CD4-positive, alpha-beta T cell (primary cell): Measurements from ENCODE around the gene DRAXIN. TPM values are rescaled to one million over a fixed set of nuclear protein-coding genes. Genes with fewer than 3 reads are reported as not detected.

Experiments used
- ATAC-seq: fragments of 200-7000 bp; cut with Tn5 transposase; one replicate; pipeline ENCODE4 v1.10.0; 2022; ENCODE audit warnings: mild to moderate bottlenecking; ENCODE audit not compliant: poor library complexity
- CTCF ChIA-PET: fragments of 350-600 bp; sonication (Branson Sonifier 250); formaldehyde crosslinking; loops from one replicate; lab custom pipeline; 2021; ENCODE audit warnings: antibody characterized with exemption, inconsistent platforms; lab: Charles Lee
- POLR2A ChIA-PET: fragments of 350-600 bp; sonication (Branson Sonifier 250); formaldehyde crosslinking; loops from one replicate; lab custom pipeline; 2021; ENCODE audit warnings: antibody characterized with exemption, inconsistent platforms; lab: Charles Lee
- DNase-seq, 14 experiments: peaks; one replicate each; pipeline ENCODE4 v3.0.0-alpha.2; 2013 to 2020; ENCODE audit warnings: mixed read lengths in 2 of 14
- H3K27ac ChIP-seq, 2 donors: one replicate each; pipeline versions ENCODE4 v1.5.1 to v1.7.0; 2013; ENCODE audit warnings: low read length in 2 of 2, low read depth in 1 of 2, mild to moderate bottlenecking in 1 of 2
- H3K27me3 ChIP-seq, 2 experiments: 1 replicate in 1 of 2; 2 replicates in 1 of 2; pipeline versions ENCODE4 v1.6.1 to v1.7.0; 2013; ENCODE audit warnings: low read length in 2 of 2, control low read depth in 1 of 2, mild to moderate bottlenecking in 1 of 2, moderate library complexity in 1 of 2; ENCODE audit not compliant: insufficient read depth in 2 of 2, control insufficient read depth in 1 of 2
- H3K36me3 ChIP-seq: one replicate; pipeline ENCODE4 v1.6.1; 2013; ENCODE audit warnings: low read length, control low read depth; ENCODE audit not compliant: insufficient read depth
- H3K4me1 ChIP-seq: one replicate; pipeline ENCODE4 v1.6.1; 2013; ENCODE audit warnings: low read length, control low read depth; ENCODE audit not compliant: insufficient read depth
- H3K4me3 ChIP-seq: one replicate; pipeline ENCODE4 v1.5.1; 2013; ENCODE audit warnings: mild to moderate bottlenecking, low read length, moderate library complexity
- H3K9me3 ChIP-seq, 2 experiments: 1 replicate in 1 of 2; 2 replicates in 1 of 2; pipeline versions ENCODE4 v1.6.1 to v1.7.0; 2013; ENCODE audit warnings: low read length in 2 of 2, mild to moderate bottlenecking in 2 of 2, control low read depth in 1 of 2, moderate library complexity in 1 of 2; ENCODE audit not compliant: control insufficient read depth in 1 of 2, insufficient read depth in 1 of 2
- H3K27ac Mint-ChIP-seq: one replicate; pipeline ENCODE4 v1.8.0; 2020; ENCODE audit warnings: mixed read lengths
- H3K27me3 Mint-ChIP-seq: one replicate; pipeline ENCODE4 v1.8.0; 2021; ENCODE audit warnings: mixed read lengths
- H3K36me3 Mint-ChIP-seq: one replicate; pipeline ENCODE4 v1.8.0; 2021; ENCODE audit warnings: low read depth, mixed read lengths
- H3K4me1 Mint-ChIP-seq: one replicate; pipeline ENCODE4 v1.8.0; 2021; ENCODE audit warnings: low read depth, mixed read lengths
- H3K4me3 Mint-ChIP-seq: one replicate; pipeline ENCODE4 v1.8.0; 2020; ENCODE audit warnings: mild to moderate bottlenecking, mixed read lengths
- H3K9me3 Mint-ChIP-seq: one replicate; pipeline ENCODE4 v1.8.0; 2020; ENCODE audit warnings: mixed read lengths
- CTCF ChIP-seq: fragments of 200-600 bp; IDR thresholded peaks from one replicate; pipeline ENCODE4 v1.8.0; 2022; ENCODE audit warnings: antibody characterized with exemption, mild to moderate bottlenecking
- intact Hi-C, 2 experiments: fragments of 100-400 bp; cut with DNase I in 1 of 2; cut with micrococcal nuclease in 1 of 2; formaldehyde crosslinking; loops; one replicate each; pipeline versions ENCODE4 v1.15.1 to v1.9.0; 2023 to 2025; cut with DNase I, micrococcal nuclease
- total RNA-seq, 174 experiments: library from RNA in 2 of 174; stranded (reverse) in 2 of 174; gene quantifications; one replicate each; pipeline ENCODE4 v1.2.3 and lab custom pipeline; 2021 to 2026

The DRAXIN gene
- total RNA-seq, 2 experiments from 2014 or later: 0.05 to 0.08 TPM

GRCh38 chr1:11664336-11665065 lies 27.0 kb upstream of the DRAXIN start:
- Histone ChIP-seq H3K4me3 (peak overlapping the region; percentile 69), H3K36me3 (peaks cover 30% of the 10 kb centered on the region), H3K27me3 (no peaks in the 10 kb centered on the region), H3K9me3 (no peaks in the 10 kb centered on the region), H3K27ac (peak overlapping the region in 1 of 2 donors; percentile 9), H3K4me1 (peaks cover 14% of the 10 kb centered on the region)
- Mint-ChIP-seq H3K9me3 (no peaks in the 10 kb centered on the region), H3K4me3 (peak overlapping the region; percentile 95), H3K36me3 (peaks cover 37% of the 10 kb centered on the region), H3K27ac (peak overlapping the region; percentile 76), H3K27me3 (no peaks in the 10 kb centered on the region), H3K4me1 (no peaks in the 10 kb centered on the region)
- TF ChIP-seq CTCF: no peak
- DNase-seq: peak in 12 of 14 experiments; percentile 24 to 69 (median 47)
- ChIA-PET CTCF (interaction anchor here (0.6 to 4.8 kb wide), 23 partner anchors 9 to 627 kb away, joined by 3 to 60 read pairs (median 4); partner anchors contain the start of genes AGTRAP, CLCN6, MAD2L2 and MTHFR), POLR2A (interaction anchor here (0.6 to 3.0 kb wide), 18 partner anchors 10 to 653 kb away, joined by 3 to 52 read pairs (median 5); partner anchors contain the start of genes AGTRAP, CLCN6, FBXO2 and FBXO44)
- intact Hi-C loops: loop anchor here (1.0 kb wide), 2 partner anchors 55 to 85 kb away; no protein-coding TSS in a partner anchor
- ATAC-seq: peak; percentile 45

GRCh38 chr1:11668516-11668915 lies 23.0 kb upstream of the DRAXIN start:
- CTCF ChIA-PET: no interaction called here
- intact Hi-C loops: no loop called here
- Histone ChIP-seq H3K4me3 (no peak overlapping the region), H3K27ac (no peak overlapping the region), H3K36me3 (peaks cover 20% of the 10 kb centered on the region), H3K9me3 (no peaks in the 10 kb centered on the region), H3K27me3 (no peaks in the 10 kb centered on the region), H3K4me1 (peaks cover 10% of the 10 kb centered on the region)
- DNase-seq (no peak), ATAC-seq (no peak)
- POLR2A ChIA-PET: no interaction called here
- Mint-ChIP-seq H3K9me3 (no peaks in the 10 kb centered on the region), H3K4me1 (no peaks in the 10 kb centered on the region), H3K4me3 (no peak overlapping the region), H3K27ac (no peak overlapping the region), H3K27me3 (no peaks in the 10 kb centered on the region), H3K36me3 (peaks cover 12% of the 10 kb centered on the region)
- TF ChIP-seq CTCF: no peak

- POLR2A ChIA-PET: no interaction called here
- peaks cover 33% of the 10 kb centered on the region for H3K36me3 ChIP-seq
Observed at GRCh38 chr1:11670747-11671146, 20.8 kb upstream of the DRAXIN start.

More at GRCh38 chr1:11670747-11671146, 20.8 kb upstream of the DRAXIN start:
- no peak for ATAC-seq
- CTCF ChIA-PET: interaction anchor here (1.4 kb wide), 1 partner anchor 20 kb away, joined by 3 read pairs; no protein-coding TSS in a partner anchor
- no peak for TF ChIP-seq CTCF
- Mint-ChIP-seq H3K4me1 (no peaks in the 10 kb centered on the region), H3K27me3 (no peaks in the 10 kb centered on the region), H3K9me3 (no peaks in the 10 kb centered on the region), H3K36me3 (peaks cover 25% of the 10 kb centered on the region), H3K4me3 (no peak overlapping the region), H3K27ac (no peak overlapping the region)
- Histone ChIP-seq H3K9me3 (no peaks in the 10 kb centered on the region), H3K4me3 (no peak overlapping the region), H3K27ac (no peak overlapping the region), H3K4me1 (no peaks in the 10 kb centered on the region), H3K27me3 (no peaks in the 10 kb centered on the region)
- peak in 2 of 14 experiments; percentile 38 to 45 for DNase-seq
- intact Hi-C loops: no loop called here
